NCI-H2196 (cell line): ENCODE measurements around the gene ENO1.
"Not testable (repeated sequence)": the region's sequence is repeated elsewhere in the genome, so short reads cannot be mapped to it uniquely, and the experiment has no call there.

Experiments
- DNase-seq: peaks from one replicate; lab custom pipeline; 2025; ENCODE audit not compliant: unreplicated experiment; lab: John Stamatoyannopoulos, UW

Gene ENO1

GRCh38 chr1:8878448-8878697 lies at the start of gene ENO1:
Gene ENO1, minus strand, starts transcription at chr1:8878686. Its CDS starts 3,778 bp downstream, at chr1:8874908.
- no peak for DNase-seq

- no peak for DNase-seq
Measured at GRCh38 chr1:8926707-8927694, 48.5 kb upstream of the ENO1 start.

- no peak for DNase-seq
Measured at GRCh38 chr1:8925960-8926359, 47.5 kb upstream of the ENO1 start.

- no peak for DNase-seq
Measured at GRCh38 chr1:8925406-8925805, 46.9 kb upstream of the ENO1 start.

GRCh38 chr1:8922962-8923361 lies 44.5 kb upstream of the ENO1 start:
- no peak for DNase-seq

- not testable (repeated sequence) for DNase-seq
Measured at GRCh38 chr1:8917536-8917935, 39.0 kb upstream of the ENO1 start.

GRCh38 chr1:8915446-8915845 lies 37.0 kb upstream of the ENO1 start:
- no peak for DNase-seq

- no peak for DNase-seq
Measured at GRCh38 chr1:8914466-8914865, 36.0 kb upstream of the ENO1 start.

GRCh38 chr1:8913457-8913856 lies 35.0 kb upstream of the ENO1 start:
- DNase-seq: no peak

- no peak for DNase-seq
Measured at GRCh38 chr1:8911416-8912309, 33.2 kb upstream of the ENO1 start.

GRCh38 chr1:8910914-8911313 lies 32.4 kb upstream of the ENO1 start:
- DNase-seq: peak; percentile 10

- DNase-seq: no peak
Measured at GRCh38 chr1:8910331-8910730, 31.8 kb upstream of the ENO1 start.

GRCh38 chr1:8908388-8909151 lies 30.1 kb upstream of the ENO1 start:
- no peak for DNase-seq

GRCh38 chr1:8905582-8906191 lies 27.2 kb upstream of the ENO1 start:
- no peak for DNase-seq

- DNase-seq: peak; percentile 80
Measured at GRCh38 chr1:8903908-8904650, 25.6 kb upstream of the ENO1 start.

GRCh38 chr1:8903410-8903809 lies 24.9 kb upstream of the ENO1 start:
- DNase-seq: peak; percentile 43

GRCh38 chr1:8902765-8903164 lies 24.3 kb upstream of the ENO1 start:
- DNase-seq: no peak

GRCh38 chr1:8900684-8901083 lies 22.2 kb upstream of the ENO1 start:
- DNase-seq: not testable (repeated sequence)

- no peak for DNase-seq
Measured at GRCh38 chr1:8899046-8899445, 20.6 kb upstream of the ENO1 start.

- not testable (repeated sequence) for DNase-seq
Measured at GRCh38 chr1:8898418-8898817, 19.9 kb upstream of the ENO1 start.
